ENCODE data around the gene PIP4K2A.

Gene PIP4K2A

GRCh38 chr10:22635650-22636049 is 78.7 kb downstream of the PIP4K2A start:
- DNase-seq (ENCODE audit: low read depth), result no peak

- DNase-seq (ENCODE audit: low read depth), result no peak
These were observed 79.5 kb downstream of the PIP4K2A start for GRCh38 chr10:22634606-22635459.

DNA sequence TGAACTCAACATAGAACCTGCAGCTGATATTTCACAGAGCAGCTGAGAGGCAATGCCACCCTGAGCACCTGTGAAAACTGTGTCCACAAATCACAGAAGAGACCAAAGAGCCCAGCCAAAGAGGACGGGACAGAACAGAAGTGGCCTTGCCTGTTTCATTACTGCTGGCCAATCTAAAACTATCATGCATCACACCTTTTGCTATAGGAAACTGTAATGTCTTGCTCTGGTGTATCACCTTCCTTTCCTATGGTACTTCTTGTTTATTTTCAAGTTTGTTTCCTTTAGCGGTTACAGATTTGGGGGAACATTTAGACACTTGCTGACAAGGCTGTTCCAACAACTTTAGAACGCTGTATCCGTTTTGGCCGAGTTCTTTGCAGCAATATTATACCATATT is 80.3 kb downstream of the PIP4K2A start:
- no peak for DNase-seq (ENCODE audit: low read depth)

- no peak for DNase-seq (ENCODE audit: low read depth)
These were observed 80.8 kb downstream of the PIP4K2A start for GRCh38 chr10:22633528-22633927.

- DNase-seq (ENCODE audit: low read depth), result no peak
These were observed 81.3 kb downstream of the PIP4K2A start for GRCh38 chr10:22633106-22633505.

DNA sequence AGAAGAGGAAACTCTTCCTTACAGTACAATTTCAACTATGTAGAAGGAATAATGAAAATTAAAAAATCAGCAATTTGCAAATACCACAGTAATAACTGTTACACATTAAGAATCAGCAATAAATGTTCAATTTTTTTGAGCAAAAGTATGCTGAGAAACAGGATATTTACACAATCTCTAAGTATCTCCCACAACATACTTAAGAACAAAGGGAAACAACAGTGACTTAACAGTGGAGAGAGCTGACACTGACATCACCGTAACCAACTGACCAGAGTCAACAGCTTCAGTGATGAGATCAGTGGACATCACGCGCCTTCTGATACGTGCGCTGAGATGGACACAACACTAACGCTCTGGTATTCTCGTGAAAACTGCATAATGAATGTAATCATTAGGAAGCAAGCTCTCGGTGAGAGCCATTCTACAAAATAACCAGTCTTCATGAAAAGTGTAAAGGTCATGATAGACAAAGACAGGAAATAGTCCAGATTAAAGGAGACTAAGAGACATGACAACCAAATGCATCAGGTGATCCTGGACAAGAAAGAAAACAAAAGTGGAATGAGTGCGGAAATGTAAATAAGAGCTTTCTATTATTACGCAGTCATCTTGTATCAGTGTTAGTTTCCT is 82.6 kb downstream of the PIP4K2A start:
- DNase-seq (ENCODE audit: low read depth), result no peak

DNA sequence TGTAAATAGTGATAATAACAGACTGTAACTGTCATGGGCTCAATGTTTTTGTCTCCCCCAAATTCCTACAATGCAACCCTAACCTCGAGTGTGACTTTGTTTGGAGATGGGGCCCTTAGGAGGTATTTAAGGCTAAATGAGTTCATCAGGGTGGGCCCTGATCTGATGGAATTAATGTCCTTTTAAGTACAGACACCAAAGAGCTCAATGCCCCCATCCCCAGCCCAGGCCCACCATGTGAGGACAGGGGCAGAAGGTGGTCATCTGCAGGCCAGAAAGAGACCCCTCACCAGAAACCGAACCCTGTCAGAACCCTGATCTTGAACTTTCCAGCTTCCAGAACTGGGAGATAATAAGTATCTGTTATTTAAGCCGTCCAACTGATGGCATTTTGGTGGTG is 83.2 kb downstream of the PIP4K2A start:
- DNase-seq (ENCODE audit: low read depth), result no peak

GRCh38 chr10:22630234-22631174 is 83.9 kb downstream of the PIP4K2A start:
- no peak for DNase-seq (ENCODE audit: low read depth)

- no peak for DNase-seq (ENCODE audit: low read depth)
These were observed 84.5 kb downstream of the PIP4K2A start for GRCh38 chr10:22629852-22630233.

GRCh38 chr10:22629126-22629525 is 85.3 kb downstream of the PIP4K2A start:
- DNase-seq (ENCODE audit: low read depth), result no peak

DNA sequence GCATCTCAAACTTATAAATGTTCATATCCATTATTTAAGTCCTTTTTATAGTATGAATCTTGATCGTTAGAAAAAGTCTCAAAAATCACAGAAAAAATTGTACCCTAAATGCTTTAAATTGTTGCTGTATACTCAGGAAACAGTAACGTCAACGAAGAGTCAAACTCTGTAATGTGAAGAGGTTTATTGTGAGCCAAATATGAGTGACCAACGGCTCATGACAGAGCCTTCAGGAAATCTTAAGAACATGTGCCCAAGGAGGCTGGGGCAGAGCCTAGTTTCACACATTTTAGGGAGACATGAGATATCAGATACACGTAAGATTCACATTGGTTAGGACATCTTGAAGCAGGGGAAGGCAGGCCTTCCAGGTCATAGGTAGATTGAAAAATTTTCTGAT is 86.1 kb downstream of the PIP4K2A start:
- no peak for DNase-seq (ENCODE audit: low read depth)

DNA sequence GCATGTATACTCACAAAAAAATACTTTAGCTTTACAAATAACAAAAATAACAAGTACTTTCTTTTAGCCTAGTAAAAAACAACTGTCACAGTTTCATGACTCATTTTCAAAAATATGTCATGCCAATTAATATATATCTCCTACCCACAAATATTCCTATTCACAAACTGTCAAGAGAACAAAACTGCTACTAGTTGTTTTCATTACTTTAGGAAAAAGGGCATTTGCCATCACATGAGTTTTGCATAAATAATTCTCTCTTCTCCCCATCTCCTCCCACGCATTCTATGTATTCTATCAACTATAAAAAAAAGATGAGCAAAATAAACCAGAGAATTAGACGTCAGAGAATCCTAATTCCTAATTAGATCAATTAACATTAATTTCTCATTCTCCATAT is 87.6 kb downstream of the PIP4K2A start:
- DNase-seq (ENCODE audit: low read depth), result no peak

GRCh38 chr10:22625516-22626290 is 88.7 kb downstream of the PIP4K2A start:
- DNase-seq (ENCODE audit: low read depth), result no peak

DNA sequence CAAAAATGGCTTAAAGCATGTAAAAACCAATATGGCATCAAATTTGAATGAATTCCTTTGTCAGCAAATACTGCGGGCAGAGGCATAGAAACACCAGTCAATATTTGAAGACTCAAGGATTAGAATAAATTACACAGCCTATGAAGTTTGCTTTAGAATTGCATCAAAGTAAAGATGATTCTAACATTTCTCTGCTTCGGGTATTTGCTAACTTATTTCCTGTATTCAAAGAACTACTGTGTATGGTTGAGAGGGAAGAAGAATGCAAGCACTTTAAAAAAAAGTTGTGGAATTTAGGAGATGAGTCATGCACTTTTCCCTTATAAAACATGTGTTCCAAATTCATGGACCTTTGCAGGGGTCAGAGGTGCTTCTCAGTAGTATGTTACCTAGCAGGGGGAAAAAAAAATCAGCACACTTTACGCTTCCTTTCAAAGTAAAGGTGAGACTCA is 90.1 kb downstream of the PIP4K2A start:
- no peak for DNase-seq (ENCODE audit: low read depth)

DNA sequence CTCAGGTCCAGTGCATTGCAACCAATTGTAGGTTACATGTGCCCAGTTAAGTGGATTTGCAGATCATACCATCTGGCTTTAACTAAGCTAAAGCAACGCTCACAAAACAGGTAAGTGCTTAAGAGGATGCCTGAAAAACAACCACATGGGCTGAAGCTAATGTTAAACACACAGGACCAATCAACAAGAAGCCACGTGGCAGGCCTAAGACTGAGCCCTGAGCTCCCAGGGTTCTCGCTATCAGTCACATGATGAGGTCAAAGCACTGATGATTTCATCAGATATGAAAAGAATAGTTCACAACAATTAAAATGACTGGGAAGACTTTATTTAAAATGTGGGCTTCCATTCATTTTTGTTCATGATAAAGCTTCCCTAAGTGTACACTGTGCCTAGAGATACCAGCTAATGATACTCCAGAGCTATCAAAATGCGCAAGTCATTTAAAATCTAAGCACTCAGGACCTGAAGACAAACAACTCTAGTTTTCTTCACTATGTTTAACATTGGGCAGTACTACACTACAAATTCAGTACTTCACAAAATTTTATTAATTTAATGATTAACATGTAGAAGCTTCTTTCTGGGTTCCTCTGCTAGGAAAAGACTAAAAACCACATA is 90.6 kb downstream of the PIP4K2A start:
- DNase-seq (ENCODE audit: low read depth), result no peak

- no peak for DNase-seq (ENCODE audit: low read depth)
These were observed 92.1 kb downstream of the PIP4K2A start for GRCh38 chr10:22622242-22622806.

GRCh38 chr10:22621726-22622125 is 92.7 kb downstream of the PIP4K2A start:
- DNase-seq (ENCODE audit: low read depth), result no peak

- no peak for DNase-seq (ENCODE audit: low read depth)
These were observed 93.4 kb downstream of the PIP4K2A start for GRCh38 chr10:22620929-22621328.

DNA sequence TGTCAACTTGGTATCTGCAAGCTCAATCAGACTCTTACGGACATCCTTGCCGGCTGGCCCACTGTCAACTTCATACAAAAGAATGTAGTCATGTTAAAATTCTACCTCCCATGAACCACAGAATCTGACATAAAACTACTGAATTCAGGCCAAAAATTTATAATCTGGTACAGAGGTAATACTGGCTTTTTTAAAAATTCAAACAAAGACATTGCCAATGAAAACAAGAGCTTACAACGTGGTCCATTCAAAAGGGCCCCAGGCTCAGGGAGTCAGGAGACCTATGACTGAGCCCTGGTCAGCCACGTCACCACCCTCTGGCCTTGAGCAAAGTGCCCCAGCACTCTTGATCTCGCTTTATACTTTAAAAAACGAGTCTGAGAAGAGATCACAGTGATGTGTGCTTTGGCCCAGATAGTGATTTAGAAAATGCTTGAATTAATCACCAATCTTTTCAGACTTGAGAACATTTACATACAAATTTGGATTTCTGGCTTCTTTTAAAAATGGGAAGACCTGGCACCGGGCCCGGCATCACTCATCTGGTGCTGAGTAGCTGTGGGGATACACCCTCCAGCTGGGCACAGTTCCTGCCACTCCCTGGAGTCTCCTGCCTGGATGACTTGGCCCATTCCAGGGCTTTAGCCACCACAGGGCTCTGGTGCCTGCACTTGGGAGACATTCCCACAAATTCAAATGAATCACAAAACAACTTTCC is 94.1 kb downstream of the PIP4K2A start:
- no peak for DNase-seq (ENCODE audit: low read depth)

DNA sequence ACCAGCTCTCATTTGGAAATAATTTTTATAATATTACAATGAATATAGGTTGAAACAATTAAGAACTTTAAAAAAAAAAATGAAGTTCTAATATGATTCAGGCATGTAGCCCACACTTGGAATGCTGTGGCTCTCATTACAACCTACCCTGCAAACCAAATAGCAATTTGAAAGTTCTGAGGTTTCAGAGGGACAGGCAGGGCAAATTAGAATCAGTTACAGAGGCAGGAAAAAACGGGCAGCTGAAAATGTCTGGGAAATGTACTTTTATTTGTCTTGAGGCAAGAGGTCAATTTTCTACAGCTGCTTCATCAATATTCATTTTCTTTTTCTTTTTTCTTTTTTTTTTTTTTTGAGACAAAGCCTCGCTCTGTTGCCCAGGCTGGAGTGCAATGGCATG is 95.3 kb downstream of the PIP4K2A start:
- no peak for DNase-seq (ENCODE audit: low read depth)
